HCT116 (cell line): ENCODE measurements around the gene RPL19.

Source experiments
- ELF1 ChIP-seq: IDR thresholded peaks from 2 replicates; pipeline ENCODE4 v1.6.1; 2012; ENCODE audit warnings: low read depth, borderline replicate concordance
- EZH2 ChIP-seq: fragments of 200-600 bp; sonication (generic); IDR thresholded peaks from 2 replicates; pipeline ENCODE4 v1.6.1; 2017; ENCODE audit warnings: antibody characterized with exemption, mixed run types
- EZH2phosphoT487 ChIP-seq: fragments of 200-600 bp; IDR thresholded peaks from 2 replicates; pipeline ENCODE4 v1.6.1; 2018; ENCODE audit warnings: antibody characterized with exemption, borderline replicate concordance
- POLR2A ChIP-seq: IDR thresholded peaks from 2 replicates; pipeline ENCODE4 v1.7.0; 2011; ENCODE audit warnings: borderline replicate concordance; ENCODE audit not compliant: insufficient read depth, insufficient read length; ENCODE audit errors: extremely low read depth
- RAD21 ChIP-seq: IDR thresholded peaks from 2 replicates; pipeline ENCODE4 v1.6.1; 2012; ENCODE audit warnings: low read depth, mild to moderate bottlenecking
- SIN3A ChIP-seq: IDR thresholded peaks from 2 replicates; pipeline ENCODE4 v1.6.1; 2012; ENCODE audit warnings: low read depth
- SP1 ChIP-seq: IDR thresholded peaks from 2 replicates; pipeline ENCODE4 v1.6.1; 2012; ENCODE audit warnings: low read depth
- TCF7L2 ChIP-seq: IDR thresholded peaks from 2 replicates; pipeline ENCODE4 v1.7.0; 2011; ENCODE audit warnings: borderline replicate concordance, inconsistent platforms; ENCODE audit not compliant: insufficient read depth, insufficient read length; ENCODE audit errors: extremely low read depth
- TF ChIP-seq, protein P1 (sequence below), 3 experiments: fragments of 200-600 bp in 1 of 3; sonication (generic) in 1 of 3; IDR thresholded peaks in 2 of 3; conservative IDR thresholded peaks in 1 of 3; 2 replicates each; pipeline ENCODE4 v1.5.1; 2012 to 2017; ENCODE audit warnings: low read depth in 2 of 3, low read length in 2 of 3, antibody characterized with exemption in 1 of 3, borderline replicate concordance in 1 of 3, control low read depth in 1 of 3, mild to moderate bottlenecking in 1 of 3, mixed read lengths in 1 of 3, mixed run types in 1 of 3, moderate library complexity in 1 of 3; ENCODE audit not compliant: insufficient read depth in 1 of 3
- TF ChIP-seq, protein P2 (sequence below): IDR thresholded peaks from 2 replicates; pipeline ENCODE4 v1.6.1; 2012

DNA sequence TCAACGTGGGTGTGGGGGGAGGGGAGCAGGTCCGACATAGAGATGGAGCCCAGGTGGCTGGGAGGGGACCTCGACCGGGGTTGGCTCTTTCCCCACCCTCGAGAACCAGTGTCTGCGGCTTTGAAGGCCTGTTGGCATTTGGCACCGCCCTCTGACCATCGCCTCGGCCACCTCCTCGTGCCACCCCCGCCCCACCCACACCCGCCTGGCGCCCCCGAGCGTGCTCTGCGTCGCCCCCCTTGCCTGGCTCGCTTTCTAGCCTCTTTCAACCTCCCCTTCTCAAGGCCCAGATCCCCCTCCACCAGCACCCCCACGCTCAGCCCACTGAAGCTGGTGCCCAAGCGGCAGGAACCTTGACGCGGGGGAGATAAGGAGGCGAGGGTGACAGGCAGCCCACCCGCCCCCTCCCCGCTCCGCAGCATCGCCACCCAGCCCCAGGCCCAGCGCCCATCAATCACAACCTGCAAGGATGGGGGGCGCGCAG, 3.2 kb upstream of the RPL19 start:
- TF ChIP-seq, protein P1, sequence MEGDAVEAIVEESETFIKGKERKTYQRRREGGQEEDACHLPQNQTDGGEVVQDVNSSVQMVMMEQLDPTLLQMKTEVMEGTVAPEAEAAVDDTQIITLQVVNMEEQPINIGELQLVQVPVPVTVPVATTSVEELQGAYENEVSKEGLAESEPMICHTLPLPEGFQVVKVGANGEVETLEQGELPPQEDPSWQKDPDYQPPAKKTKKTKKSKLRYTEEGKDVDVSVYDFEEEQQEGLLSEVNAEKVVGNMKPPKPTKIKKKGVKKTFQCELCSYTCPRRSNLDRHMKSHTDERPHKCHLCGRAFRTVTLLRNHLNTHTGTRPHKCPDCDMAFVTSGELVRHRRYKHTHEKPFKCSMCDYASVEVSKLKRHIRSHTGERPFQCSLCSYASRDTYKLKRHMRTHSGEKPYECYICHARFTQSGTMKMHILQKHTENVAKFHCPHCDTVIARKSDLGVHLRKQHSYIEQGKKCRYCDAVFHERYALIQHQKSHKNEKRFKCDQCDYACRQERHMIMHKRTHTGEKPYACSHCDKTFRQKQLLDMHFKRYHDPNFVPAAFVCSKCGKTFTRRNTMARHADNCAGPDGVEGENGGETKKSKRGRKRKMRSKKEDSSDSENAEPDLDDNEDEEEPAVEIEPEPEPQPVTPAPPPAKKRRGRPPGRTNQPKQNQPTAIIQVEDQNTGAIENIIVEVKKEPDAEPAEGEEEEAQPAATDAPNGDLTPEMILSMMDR (IDR thresholded peaks at IDR 0.05 in 2 of 3, conservative IDR thresholded peaks at IDR 0.05 in 1 of 3; ENCODE audit: borderline replicate concordance in 1 of 3, insufficient read depth in 1 of 3, low read depth in 2 of 3, low read length in 2 of 3), result no peak
- TF ChIP-seq SIN3A (no peak), SP1 (no peak), TCF7L2 (no peak), POLR2A (no peak), EZH2 (no peak), RAD21 (no peak), ELF1 (no peak), EZH2phosphoT487 (no peak)
- TF ChIP-seq, protein P2, sequence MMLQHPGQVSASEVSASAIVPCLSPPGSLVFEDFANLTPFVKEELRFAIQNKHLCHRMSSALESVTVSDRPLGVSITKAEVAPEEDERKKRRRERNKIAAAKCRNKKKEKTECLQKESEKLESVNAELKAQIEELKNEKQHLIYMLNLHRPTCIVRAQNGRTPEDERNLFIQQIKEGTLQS, result no peak
